CD4-positive, alpha-beta T cell treated with Interferon alpha-2 for 1 hour (primary cell): ENCODE measurements around the gene METRN.

Source experiments
- DNase-seq, 2 donors: peaks; one replicate each; pipeline ENCODE4 v3.0.0-alpha.2; 2020 to 2022

Gene METRN

DNA sequence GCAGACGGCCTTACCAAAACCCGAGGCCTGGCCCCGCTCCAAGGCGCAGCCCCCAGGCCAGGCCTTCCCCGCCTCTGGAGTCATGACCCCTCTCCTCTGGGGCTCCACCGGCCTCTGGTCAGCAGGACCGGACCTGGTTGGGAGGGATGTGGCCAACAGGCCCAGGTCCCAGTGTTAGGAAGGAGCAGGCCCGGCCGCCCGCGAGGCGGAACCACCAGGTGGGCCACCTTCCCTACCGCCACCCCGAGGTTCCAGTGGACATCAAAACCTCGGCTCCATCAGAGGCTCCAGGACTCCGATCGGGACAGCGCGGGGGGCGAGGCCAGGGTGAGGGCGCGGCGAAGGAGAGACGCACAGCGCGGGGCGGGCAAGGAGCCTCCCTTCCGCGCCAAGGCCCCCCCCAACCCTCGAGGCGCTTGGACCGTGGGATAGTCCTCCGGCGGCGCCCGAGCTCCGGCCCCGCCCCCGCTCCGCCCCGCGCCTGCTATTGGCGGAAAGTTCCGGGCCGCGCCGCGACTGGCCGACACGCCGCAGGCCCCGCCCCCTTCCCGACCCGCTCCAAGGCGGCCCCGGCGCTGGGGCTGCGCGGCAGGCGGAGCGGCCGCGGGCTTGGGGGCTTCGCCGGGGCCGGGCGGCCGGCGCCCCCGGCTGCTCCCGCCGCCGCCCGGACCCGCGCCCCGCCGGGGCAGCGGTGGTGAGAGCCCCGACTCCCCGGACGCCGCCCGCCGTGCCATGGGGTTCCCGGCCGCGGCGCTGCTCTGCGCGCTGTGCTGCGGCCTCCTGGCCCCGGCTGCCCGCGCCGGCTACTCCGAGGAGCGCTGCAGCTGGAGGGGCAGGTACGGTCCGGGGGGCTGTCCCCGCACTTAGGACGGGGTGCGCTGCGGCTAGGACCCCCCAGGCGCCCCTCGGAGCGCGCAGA, at the start of gene METRN:
TSS of gene METRN (plus strand) at position 561 of the 919 bp plus-strand sequence. CDS start at position 733, 172 bp downstream.
- peak; percentile 85 to 91 for DNase-seq

DNA sequence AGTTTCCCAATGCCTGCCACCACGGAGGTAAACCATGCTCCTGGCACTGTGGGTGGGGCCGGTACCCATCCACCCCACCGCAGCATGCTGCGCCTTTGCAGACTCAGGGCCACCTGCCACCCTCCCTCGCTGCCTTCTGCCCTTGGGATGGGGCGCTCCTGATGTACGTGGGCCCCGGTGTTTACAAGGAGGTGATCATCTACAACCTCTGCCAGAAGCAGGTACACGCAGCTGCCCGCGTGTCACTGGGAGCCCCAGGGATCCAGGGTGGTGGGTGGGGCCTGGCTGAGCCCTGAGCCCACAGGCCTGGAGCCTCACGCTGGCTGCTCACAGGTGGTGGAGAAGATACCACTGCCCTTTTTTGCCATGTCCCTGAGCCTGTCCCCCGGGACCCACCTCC, 48.3 kb upstream of the METRN start:
- no peak for DNase-seq

DNA sequence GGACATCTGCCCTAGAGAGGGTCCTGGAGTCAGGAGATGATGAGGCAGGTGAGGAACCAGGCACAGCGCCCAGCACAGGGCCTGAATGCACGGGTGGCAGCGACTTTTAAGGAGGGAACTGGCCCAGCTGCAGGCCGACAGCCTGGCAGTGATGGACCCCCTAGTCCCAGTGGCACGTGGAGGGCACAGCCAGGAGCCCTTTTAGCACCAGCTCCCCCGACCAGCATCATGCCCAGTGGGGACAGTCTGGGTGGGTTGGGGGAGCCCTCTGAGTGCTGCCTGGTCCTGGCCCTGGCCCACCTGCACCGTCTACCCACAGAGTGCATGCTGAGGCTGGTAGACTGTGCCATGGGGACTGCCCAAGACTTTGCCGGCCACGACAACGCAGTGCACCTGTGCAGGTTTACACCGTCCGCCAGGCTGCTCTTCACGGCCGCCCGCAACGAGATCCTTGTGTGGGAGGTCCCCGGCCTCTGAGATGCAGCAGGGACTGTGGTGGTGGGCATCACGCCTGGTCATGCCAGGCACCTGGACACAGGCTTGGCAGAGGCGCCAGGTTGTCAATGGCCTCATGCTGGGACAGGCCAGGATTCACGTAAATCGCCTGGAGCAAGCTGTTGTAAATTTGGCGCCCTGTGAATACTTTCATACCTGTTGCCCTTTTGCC, 47.7 kb upstream of the METRN start:
- no peak for DNase-seq

DNA sequence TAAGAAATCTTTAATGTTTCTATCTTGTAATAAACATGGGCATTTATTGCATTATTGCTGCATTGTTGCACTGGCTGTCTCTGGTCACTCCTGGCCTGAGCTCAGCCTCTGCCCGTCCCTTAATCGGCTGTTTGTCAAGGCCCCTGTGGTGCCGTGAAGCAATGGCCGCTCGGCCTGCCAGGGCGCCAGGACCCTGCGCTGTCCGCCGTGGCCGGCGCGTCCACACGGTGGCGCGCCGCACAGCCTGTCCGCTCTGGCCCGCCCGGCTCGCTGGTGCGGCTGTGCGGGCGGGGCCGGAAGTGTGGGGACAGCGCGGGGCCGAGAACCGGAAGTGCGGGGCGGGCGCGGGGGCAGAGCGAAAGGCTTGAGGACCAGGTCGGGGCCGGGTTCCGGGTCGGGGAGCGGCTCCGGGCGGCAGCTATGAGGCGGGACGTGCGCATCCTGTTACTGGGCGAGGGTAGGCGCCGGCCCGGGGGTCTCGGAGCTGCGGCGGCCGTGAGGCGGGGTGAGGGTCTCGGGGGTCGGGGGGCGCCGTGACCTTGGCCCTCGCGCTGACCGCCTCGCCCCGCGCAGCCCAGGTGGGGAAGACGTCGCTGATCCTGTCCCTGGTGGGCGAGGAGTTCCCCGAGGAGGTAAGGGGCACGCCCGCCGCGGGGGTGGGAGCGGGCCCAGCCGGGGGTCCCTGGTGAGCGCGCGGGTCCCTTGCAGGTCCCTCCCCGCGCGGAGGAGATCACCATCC, 47.0 kb upstream of the METRN start, which contains the start of gene RHOT2:
TSS of gene RHOT2 (plus strand) at position 353 of the 739 bp plus-strand sequence. CDS start at position 421, 68 bp downstream.
- peak; percentile 92 to 94 for DNase-seq

DNA sequence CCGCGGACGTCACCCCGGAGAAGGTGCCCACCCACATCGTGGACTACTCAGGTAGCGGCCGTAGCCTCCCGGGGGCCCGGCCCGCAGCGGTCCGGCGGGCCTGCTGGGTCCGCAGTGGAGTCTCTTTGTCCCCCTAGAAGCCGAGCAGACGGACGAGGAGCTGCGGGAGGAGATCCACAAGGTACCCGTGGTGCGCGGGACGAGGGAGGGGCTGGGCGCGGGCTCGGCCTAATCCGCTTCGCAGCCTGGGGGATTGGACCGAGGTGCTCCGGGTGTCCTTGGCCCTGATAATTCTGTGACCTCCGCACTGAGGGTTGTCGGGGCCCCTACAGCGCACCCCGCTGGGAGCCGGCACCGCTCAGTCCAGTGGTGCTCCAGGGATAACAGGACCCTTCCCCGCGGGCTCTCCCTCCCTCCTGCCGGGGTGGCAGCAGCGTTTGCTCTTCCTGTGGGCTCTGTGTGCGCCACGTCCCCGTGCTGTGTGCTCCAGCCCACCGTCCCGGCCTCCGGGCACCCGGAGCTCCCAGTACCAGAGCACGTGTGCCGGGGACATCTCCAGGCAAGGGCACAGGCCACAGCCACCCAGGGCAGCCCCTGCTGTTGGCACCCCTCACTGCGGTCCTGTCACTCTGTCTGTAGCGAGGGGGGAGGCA, 46.3 kb upstream of the METRN start:
- DNase-seq = no peak

DNA sequence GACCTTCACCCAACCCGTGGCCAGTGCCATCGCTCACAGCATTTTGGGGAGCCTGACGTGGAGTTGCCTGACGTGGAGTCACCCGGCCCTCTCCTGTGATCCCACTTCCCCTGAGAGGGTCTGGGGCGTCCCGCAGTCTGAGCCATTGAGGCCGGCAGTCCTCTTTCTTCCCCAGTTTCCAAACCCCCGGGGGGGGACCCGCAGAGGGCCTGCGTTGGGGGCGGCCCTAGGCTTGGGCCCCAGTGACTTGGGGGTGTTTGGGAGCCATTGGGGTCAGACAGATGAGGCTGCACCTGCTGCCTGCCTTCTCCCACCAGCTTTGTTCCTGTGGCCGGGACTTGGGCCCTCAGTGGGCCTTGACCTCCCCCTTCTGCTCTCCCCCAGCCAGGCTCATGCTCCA, 45.3 kb upstream of the METRN start:
- no peak for DNase-seq

DNA sequence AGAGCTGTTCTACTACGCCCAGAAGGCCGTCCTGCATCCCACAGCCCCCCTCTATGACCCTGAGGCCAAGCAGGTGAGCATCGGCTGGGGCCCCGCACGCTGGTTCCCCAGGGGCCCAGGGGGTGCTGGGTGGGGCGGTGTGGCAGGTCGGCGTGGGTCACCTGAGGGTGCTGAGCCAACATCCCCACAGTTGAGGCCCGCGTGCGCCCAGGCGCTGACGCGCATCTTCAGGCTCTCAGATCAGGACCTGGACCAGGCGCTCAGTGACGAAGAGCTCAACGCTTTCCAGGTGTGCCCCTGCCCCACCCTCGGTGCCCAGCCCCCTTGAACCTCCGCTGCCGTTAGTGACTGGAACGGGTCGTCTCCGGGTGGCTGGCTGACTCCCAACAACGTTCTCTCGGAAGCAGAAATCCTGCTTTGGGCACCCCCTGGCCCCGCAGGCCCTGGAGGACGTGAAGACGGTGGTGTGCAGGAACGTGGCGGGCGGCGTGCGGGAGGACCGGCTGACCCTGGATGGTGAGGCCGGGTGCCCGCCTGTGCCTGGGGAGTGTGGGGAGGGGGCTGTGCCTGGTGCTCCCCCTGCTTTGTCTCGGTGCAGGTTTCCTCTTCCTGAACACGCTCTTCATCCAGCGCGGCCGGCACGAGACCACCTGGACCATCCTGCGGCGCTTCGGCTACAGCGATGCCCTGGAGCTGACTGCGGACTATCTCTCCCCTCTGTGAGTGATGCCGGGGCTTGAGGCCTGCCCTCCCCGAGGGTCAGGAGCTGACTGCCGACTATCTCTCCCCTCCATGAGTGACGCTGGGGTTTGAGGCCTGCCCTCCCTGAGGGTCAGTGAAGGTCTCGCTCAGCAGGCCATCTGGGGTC, 44.2 kb upstream of the METRN start:
- DNase-seq = no peak

DNA sequence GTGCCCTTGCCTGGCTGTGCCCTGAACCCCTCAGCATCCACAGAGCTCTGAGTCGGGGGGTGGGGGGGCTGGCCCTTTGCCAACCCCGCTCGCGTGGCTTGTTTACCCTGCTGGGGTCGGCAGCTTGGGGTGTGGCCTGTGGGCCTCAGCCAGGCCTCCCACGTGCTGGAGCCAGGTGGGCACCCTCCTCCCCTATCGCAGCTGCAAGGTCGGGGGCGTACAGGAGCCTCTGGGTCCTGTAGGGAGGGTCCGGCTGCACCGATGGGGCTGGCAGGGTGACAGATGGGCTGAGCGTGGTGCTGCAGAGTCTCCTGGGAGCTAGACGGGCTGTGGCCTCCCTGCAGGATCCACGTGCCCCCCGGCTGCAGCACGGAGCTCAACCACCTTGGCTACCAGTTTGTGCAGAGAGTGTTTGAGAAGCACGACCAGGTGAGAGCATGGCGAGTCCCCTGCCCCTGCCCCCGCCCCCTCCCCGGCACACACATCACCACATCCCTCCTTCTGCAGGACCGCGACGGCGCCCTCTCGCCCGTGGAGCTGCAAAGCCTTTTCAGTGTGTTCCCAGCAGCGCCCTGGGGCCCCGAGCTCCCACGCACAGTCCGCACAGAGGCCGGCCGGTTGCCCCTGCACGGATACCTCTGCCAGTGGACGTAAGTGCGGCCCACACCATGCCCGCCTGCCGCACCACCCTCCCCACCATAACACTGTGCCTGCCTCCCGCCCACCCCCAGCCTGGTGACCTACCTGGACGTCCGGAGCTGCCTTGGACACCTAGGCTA, 43.4 kb upstream of the METRN start:
- no peak for DNase-seq

DNA sequence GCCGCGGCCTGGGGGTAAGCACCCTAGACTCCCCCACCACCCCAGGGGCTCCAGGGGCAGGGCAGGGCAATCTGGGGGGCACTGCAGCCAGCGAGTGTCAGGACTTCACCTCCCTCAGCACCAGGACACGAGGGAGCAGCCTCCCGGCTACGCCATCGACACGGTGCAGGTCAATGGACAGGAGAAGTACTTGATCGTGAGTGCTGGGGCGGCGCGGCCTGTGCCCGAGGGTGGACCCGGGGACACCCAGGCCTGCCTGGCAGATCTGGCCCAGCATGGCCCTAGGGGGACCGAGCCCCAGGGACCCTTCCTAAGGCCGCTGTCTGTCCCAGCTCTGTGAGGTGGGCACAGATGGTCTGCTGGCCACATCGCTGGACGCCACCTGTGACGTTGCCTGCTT, 42.5 kb upstream of the METRN start:
- DNase-seq = no peak

DNA sequence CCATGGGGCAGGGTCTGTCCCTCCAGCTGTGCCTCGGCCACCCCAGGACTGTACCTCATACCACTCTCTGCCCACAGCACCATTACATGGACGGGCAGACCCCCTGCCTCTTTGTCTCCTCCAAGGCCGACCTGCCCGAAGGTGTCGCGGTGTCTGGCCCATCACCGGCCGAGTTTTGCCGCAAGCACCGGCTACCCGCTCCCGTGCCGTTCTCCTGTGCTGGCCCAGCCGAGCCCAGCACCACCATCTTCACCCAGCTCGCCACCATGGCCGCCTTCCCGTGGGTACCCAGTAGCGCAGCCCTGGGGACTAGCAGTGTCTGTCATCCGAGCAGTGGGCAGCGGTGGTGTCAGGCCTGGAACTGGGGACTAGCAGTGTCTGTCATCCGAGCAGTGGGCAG, 42.1 kb upstream of the METRN start:
- DNase-seq = no peak

DNA sequence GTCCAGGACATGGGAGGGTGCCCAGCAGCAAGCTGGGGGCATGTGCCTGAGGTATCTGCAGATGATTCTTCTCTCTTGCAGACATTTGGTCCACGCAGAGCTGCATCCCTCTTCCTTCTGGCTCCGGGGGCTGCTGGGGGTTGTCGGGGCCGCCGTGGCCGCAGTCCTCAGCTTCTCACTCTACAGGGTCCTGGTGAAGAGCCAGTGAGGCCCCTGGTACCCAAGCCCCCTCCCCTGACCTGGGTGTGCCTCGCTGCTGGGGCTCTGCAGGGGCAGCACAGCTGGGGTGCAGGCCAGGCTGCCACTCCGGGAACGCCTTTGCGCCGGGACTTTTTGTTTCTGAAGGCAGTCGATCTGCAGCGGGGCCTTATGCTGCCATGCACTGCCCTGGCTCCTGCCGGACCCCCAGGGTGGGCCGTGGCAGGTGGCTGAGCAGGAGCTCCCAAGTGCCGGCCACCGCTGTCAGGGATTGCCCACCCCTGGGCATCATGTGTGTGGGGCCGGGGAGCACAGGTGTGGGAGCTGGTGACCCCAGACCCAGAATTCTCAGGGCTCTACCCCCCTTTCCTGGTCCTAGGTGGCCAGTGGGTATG, 41.4 kb upstream of the METRN start:
- no peak for DNase-seq

DNA sequence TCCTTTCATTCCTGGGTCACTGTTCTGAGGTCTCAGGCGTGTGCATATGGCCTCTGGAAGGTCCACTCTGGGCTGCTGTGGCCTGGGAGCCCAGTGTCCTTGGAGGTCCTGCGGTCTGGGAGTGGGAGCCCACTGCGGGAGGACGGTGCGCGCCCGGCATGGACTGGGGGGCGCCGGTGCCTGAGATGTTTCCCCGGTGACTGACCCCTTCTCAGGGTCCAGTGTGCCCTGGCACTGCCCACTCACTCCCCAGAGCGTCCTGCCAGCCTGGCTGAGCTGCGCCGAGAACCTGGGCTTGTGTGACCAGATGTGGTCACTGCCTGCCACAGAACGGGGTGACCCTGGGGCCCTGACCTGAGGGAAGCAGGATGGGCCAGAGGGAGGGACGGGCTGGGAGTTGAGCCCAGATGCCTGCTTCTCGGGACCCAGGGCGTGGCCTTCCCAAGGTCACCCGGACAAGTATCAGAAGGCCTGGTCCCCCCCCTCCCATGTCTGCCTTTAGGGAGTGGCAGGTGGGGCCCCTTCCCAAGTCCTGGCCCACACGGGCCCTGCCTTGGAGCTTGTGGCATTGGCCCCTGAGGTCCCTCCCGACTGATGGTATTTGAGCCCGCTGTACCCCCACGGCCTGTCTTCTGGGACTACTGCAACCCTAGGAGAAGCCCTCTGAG, 40.6 kb upstream of the METRN start:
- no peak for DNase-seq

DNA sequence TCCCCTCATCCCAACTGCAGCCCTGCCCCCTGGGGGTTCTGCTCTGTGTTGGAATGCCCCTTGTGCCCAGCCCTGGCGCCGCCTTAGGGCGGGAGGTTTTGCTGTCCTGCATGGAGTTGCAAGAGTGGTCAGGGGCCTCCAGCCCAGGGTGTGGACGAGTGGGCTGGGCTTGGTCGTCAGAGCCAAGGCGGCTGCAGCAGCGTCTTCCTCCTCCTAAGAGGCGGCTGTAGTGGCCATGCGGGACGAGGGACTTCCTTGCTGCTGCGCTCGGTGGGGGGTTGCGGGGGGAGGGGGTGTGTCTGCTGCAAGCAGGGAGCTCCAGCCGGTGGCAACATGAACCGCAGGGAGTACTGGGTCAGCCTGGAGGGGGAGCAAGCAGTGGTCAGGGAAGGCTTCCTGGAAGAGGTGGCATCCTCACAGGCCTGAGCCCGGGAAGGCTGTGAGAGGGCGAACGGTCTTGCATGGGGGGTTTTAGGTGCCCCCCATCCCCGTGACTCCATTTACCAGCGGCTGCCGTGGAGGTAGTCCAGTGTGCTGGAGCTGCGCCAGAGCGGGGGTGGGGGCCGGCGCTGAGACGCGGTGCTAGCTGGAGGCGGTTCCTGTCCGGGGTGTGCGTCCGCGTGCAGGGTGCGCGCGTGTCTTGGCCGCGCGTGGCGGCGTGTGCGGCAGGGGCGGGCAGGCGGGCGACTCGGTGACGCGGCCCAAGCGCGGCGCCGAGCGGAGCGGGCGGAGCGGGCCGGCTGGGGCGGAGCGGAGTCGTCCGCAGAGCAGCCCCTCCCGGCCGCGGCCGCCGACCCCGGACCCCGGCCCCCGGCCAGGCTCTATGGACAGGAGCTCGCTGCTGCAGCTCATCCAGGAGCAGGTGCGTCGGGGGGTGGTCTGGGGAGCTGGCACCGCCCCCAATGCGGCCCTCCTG, 39.7 kb upstream of the METRN start, which contains the start of gene RHBDL1:
TSS of gene RHBDL1 (plus strand) at position 704 of the 916 bp plus-strand sequence. CDS start at position 824, 120 bp downstream.
- no peak for DNase-seq

DNA sequence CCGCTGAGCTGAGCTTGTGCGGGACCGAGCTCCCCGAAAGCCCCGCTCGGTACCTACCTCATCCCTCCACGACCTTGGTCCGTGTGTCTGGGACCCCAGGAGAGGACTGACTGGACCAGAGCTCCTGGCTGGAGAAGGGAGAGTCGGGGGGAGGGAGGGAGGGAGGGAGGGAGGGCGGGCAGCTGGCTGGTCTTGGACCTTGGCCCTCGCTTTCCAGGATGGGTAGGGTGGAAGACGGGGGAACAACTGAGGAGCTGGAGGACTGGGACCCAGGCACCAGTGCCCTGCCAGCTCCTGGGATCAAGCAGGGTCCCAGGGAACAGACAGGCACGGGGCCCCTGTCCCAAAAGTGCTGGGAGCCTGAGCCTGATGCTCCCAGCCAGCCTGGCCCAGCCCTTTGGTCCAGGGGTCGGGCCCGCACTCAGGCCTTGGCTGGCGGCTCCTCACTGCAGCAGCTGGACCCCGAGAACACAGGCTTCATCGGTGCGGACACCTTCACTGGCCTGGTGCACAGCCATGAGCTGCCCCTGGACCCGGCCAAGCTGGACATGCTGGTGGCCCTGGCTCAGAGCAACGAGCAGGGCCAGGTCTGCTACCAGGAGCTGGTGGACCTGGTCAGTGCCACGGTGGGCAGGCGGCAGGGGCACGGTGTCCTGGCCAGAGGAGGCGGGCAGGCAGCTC, 38.9 kb upstream of the METRN start:
- no peak for DNase-seq

DNA sequence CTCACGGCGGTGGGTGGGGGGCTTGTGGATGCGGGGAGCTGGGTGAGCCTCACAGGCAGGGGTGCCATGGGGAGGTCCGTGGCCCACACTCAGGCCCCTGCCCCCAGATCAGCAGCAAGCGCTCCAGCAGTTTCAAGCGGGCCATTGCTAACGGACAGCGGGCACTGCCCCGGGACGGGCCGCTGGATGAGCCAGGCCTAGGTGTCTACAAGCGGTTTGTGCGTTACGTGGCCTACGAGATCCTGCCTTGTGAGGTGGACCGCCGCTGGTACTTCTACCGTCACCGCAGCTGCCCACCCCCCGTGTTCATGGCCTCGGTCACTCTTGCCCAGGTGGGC, 38.4 kb upstream of the METRN start:
- no peak for DNase-seq

DNA sequence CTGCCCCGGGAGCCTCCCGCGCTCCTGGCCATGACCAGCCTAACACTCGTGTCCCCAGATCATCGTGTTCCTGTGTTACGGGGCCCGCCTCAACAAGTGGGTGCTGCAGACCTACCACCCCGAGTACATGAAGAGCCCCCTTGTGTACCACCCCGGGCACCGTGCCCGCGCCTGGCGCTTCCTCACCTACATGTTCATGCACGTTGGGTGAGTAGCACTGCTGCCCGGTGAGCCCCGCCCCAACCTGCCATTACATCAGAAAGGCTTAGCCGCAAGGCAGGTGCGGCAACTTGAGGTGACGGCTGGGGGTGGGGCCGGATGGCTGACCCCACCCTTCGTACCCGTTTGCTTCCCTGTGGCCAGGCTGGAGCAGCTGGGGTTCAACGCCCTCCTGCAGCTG, 38.0 kb upstream of the METRN start:
- DNase-seq = peak in 1 of 2 donors; percentile 55

DNA sequence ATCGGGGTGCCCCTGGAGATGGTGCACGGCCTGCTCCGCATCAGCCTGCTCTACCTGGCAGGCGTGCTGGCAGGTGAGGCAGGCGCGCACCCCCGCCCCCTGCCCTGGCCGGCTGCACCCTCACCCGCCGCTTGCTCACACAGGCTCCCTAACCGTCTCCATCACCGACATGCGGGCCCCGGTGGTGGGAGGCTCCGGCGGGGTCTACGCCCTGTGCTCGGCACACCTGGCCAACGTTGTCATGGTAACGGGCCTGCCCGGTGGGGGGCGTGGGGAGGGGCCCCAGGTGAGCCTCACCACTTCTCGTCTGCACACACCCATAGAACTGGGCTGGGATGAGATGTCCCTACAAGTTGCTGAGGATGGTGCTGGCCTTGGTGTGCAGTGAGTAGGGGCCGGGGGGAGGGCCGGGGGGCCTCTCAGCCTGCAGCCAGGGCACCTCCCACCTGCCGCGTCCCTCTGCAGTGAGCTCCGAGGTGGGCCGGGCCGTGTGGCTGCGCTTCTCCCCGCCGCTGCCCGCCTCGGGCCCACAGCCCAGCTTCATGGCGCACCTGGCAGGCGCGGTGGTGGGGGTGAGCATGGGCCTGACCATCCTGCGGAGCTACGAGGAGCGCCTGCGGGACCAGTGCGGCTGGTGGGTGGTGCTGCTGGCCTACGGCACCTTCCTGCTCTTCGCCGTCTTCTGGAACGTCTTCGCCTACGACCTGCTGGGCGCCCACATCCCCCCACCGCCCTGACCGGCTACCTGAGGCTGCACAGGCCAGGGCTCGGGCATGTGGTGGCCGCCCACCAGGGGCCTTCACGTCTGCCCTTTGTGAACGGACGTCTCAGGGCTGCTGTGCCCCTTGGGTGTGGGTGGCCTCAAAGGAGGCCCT, 37.4 kb upstream of the METRN start:
- DNase-seq = no peak
